Activated CD4-positive, alpha-beta T cell treated with anti-CD3 and anti-CD28 coated beads, Interleukin-2, amount 10 ng/mL, durations not matched to agents 7 days and 5 days (primary cell): Measurements from ENCODE around the gene TLK2. TPM values are rescaled to one million over a fixed set of nuclear protein-coding genes. Genes with fewer than 3 reads are reported as not detected.
"Not testable (repeated sequence)": the region's sequence is repeated elsewhere in the genome, so short reads cannot be mapped to it uniquely, and the experiment has no call there.

Experiments used
- CTCF ChIA-PET: fragments of 350-600 bp; sonication (Branson Sonifier 250); formaldehyde crosslinking; loops from one replicate; lab custom pipeline; 2021; ENCODE audit warnings: antibody characterized with exemption; lab: Charles Lee
- POLR2A ChIA-PET: fragments of 350-600 bp; sonication (Branson Sonifier 250); formaldehyde crosslinking; loops from one replicate; lab custom pipeline; 2021; ENCODE audit warnings: antibody characterized with exemption; lab: Charles Lee
- DNase-seq: peaks from one replicate; pipeline ENCODE4 v3.0.0-alpha.2; 2020
- H3K27ac Mint-ChIP-seq: one replicate; pipeline ENCODE4 v1.8.0; 2021; ENCODE audit warnings: mild to moderate bottlenecking, moderate library complexity, mixed read lengths
- H3K27me3 Mint-ChIP-seq: one replicate; pipeline ENCODE4 v1.8.0; 2021; ENCODE audit warnings: mixed read lengths
- H3K36me3 Mint-ChIP-seq: one replicate; pipeline ENCODE4 v1.8.0; 2021; ENCODE audit warnings: low read depth, mixed read lengths
- H3K4me1 Mint-ChIP-seq: one replicate; pipeline ENCODE4 v1.8.0; 2021; ENCODE audit warnings: mixed read lengths
- H3K4me3 Mint-ChIP-seq: one replicate; pipeline ENCODE4 v1.8.0; 2021; ENCODE audit warnings: mild to moderate bottlenecking, moderate library complexity, mixed read lengths
- H3K9me3 Mint-ChIP-seq: one replicate; pipeline ENCODE4 v1.8.0; 2021; ENCODE audit warnings: mixed read lengths
- total RNA-seq, 2 experiments: library from RNA; stranded (reverse); gene quantifications; one replicate each; pipeline ENCODE4 v1.2.3, GENCODE V29; 2021

TLK2 gene
- total RNA-seq, 2 experiments from 2014 or later = 43.2 to 49.2 TPM

DNA sequence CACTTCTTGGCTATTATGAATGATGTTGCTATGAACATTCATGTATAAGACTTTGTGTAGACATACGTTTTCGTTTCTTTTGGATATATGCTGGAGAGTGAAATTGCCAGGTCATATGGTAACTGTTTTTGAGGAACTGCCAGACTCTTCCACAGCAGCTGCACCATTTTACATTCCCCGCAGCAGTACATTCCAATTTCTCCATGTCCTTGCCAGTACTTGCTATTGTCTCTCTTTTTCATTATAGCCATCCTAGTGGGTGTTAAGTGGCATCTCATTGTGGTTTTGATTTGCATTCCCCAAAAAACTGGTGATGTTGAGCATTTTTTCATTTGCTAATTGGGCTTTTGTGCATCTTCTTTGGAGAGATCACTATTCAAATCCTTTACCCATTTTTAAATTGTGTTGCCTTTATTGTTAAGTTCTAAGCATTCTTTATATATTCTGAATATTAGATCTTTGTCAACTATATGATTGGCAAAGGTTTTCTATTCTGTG lies 64.7 kb downstream of the TLK2 start:
- DNase-seq, H3K27me3 Mint-ChIP-seq, POLR2A ChIA-PET, CTCF ChIA-PET, H3K4me3 Mint-ChIP-seq, H3K27ac Mint-ChIP-seq, H3K4me1 Mint-ChIP-seq, H3K9me3 Mint-ChIP-seq: not testable (repeated sequence)
- peaks cover 45% of the 10 kb centered on the region for H3K36me3 Mint-ChIP-seq

- H3K27ac Mint-ChIP-seq, CTCF ChIA-PET, H3K9me3 Mint-ChIP-seq, DNase-seq, POLR2A ChIA-PET, H3K4me1 Mint-ChIP-seq, H3K27me3 Mint-ChIP-seq, H3K4me3 Mint-ChIP-seq: not testable (repeated sequence)
- peaks cover 31% of the 10 kb centered on the region for H3K36me3 Mint-ChIP-seq
Observed at GRCh38 chr17:62546066-62546465, 67.4 kb downstream of the TLK2 start.

- H3K36me3 Mint-ChIP-seq = peaks cover 15% of the 10 kb centered on the region
Observed at GRCh38 chr17:62552851-62553659, 74.4 kb downstream of the TLK2 start.

GRCh38 chr17:62557532-62557931 lies 78.9 kb downstream of the TLK2 start:
- DNase-seq, H3K27me3 Mint-ChIP-seq, H3K9me3 Mint-ChIP-seq, H3K4me1 Mint-ChIP-seq, CTCF ChIA-PET, POLR2A ChIA-PET, H3K27ac Mint-ChIP-seq, H3K4me3 Mint-ChIP-seq: not testable (repeated sequence)
- H3K36me3 Mint-ChIP-seq = peaks cover 32% of the 10 kb centered on the region

More at GRCh38 chr17:62552851-62553659, 74.4 kb downstream of the TLK2 start:
- DNase-seq = peak; percentile 72
- CTCF ChIA-PET, H3K9me3 Mint-ChIP-seq, POLR2A ChIA-PET, H3K4me1 Mint-ChIP-seq, H3K27me3 Mint-ChIP-seq: not testable (repeated sequence)
- H3K4me3 Mint-ChIP-seq = peak overlapping the region; percentile 46
- peak overlapping the region; percentile 81 for H3K27ac Mint-ChIP-seq

DNA sequence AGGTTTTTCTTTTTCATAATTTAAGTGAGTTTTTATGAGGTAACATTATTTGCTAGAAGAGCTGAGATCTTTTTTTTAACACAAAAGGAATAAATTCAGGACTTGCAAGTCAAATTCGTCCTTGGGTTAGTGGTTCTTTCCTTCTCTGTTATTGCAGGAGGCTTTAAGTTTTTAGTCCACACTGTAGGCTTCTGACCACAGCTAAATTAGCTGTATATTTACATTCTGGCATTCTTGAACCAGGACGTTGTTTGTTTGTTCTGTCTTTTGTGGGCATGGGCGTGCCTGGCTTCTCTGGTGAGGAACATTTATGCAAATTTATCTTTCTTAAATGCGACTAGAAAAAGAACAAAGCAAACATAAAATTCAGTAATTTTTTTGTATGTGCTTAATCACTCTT lies 80.3 kb downstream of the TLK2 start:
- H3K4me3 Mint-ChIP-seq, H3K4me1 Mint-ChIP-seq, H3K9me3 Mint-ChIP-seq, H3K27me3 Mint-ChIP-seq, CTCF ChIA-PET, H3K27ac Mint-ChIP-seq, DNase-seq, POLR2A ChIA-PET: not testable (repeated sequence)
- H3K36me3 Mint-ChIP-seq = peaks cover 36% of the 10 kb centered on the region

GRCh38 chr17:62560971-62561370 lies 82.3 kb downstream of the TLK2 start:
- CTCF ChIA-PET = not testable (repeated sequence)
- peaks cover 47% of the 10 kb centered on the region for H3K36me3 Mint-ChIP-seq

DNA sequence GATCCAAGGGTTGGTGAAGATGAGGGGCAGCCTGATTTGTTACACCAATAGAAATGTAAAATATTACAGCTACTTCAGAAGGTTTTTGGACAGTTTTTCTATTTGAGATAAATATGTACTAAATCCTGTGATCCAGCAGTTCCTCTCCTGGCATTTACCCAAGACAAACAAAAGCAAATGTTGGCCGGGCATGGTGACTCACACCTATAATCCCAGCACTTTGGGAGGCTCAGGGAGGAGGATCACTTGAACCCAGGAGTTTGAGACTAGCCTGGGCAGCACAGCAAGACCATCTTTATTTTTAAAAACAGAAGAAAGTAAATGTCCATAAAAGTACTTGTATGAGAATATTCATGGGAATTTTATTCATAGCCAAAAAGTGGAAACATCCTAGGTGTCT lies 84.0 kb downstream of the TLK2 start:
- Mint-ChIP-seq H3K27ac (no peak overlapping the region), H3K4me3 (no peak overlapping the region), H3K4me1 (peaks cover 15% of the 10 kb centered on the region), H3K9me3 (peaks cover 3% of the 10 kb centered on the region), H3K27me3 (no peaks in the 10 kb centered on the region), H3K36me3 (peaks cover 50% of the 10 kb centered on the region)
- DNase-seq = no peak
- ChIA-PET POLR2A (no interaction called here), CTCF (no interaction called here)

More at GRCh38 chr17:62560971-62561370, 82.3 kb downstream of the TLK2 start:
- DNase-seq, POLR2A ChIA-PET, H3K27me3 Mint-ChIP-seq, H3K27ac Mint-ChIP-seq, H3K4me3 Mint-ChIP-seq, H3K9me3 Mint-ChIP-seq: not testable (repeated sequence)
- H3K4me1 Mint-ChIP-seq = peaks cover 14% of the 10 kb centered on the region

GRCh38 chr17:62565817-62566216 lies 87.2 kb downstream of the TLK2 start:
- H3K4me3 Mint-ChIP-seq = no peak overlapping the region
- H3K4me1 Mint-ChIP-seq = peaks cover 14% of the 10 kb centered on the region
- DNase-seq = no peak
- POLR2A ChIA-PET = no interaction called here
- H3K36me3 Mint-ChIP-seq = peaks cover 56% of the 10 kb centered on the region
- H3K9me3 Mint-ChIP-seq = peaks cover 3% of the 10 kb centered on the region
- no peak overlapping the region for H3K27ac Mint-ChIP-seq
- CTCF ChIA-PET = interaction anchor here (0.6 to 0.9 kb wide), 2 partner anchors 836 to 1498 kb away, joined by 3 read pairs; no protein-coding TSS in a partner anchor
- H3K27me3 Mint-ChIP-seq = no peaks in the 10 kb centered on the region

- H3K36me3 Mint-ChIP-seq = peaks cover 51% of the 10 kb centered on the region
- H3K27ac Mint-ChIP-seq = no peak overlapping the region
Observed at GRCh38 chr17:62566996-62567578, 88.5 kb downstream of the TLK2 start.

GRCh38 chr17:62572488-62572887 lies 93.9 kb downstream of the TLK2 start:
- H3K27ac Mint-ChIP-seq = no peak overlapping the region
- no peaks in the 10 kb centered on the region for H3K27me3 Mint-ChIP-seq
- H3K4me1 Mint-ChIP-seq = peaks cover 6% of the 10 kb centered on the region
- CTCF ChIA-PET = interaction anchor here (0.7 to 1.4 kb wide), 2 partner anchors 12 to 237 kb away, joined by 4 read pairs; no protein-coding TSS in a partner anchor
- no peak overlapping the region for H3K4me3 Mint-ChIP-seq
- no peak for DNase-seq
- POLR2A ChIA-PET = no interaction called here
- H3K36me3 Mint-ChIP-seq = peaks cover 45% of the 10 kb centered on the region
- no peaks in the 10 kb centered on the region for H3K9me3 Mint-ChIP-seq

More at GRCh38 chr17:62566996-62567578, 88.5 kb downstream of the TLK2 start:
- Mint-ChIP-seq H3K4me3 (no peak overlapping the region), H3K4me1 (peaks cover 14% of the 10 kb centered on the region), H3K27me3 (no peaks in the 10 kb centered on the region), H3K9me3 (peaks cover 3% of the 10 kb centered on the region)
- POLR2A ChIA-PET = no interaction called here
- DNase-seq = no peak
- CTCF ChIA-PET = no interaction called here

- Mint-ChIP-seq H3K27ac (peak overlapping the region; percentile 58), H3K27me3 (no peaks in the 10 kb centered on the region), H3K9me3 (no peaks in the 10 kb centered on the region), H3K4me1 (peaks cover 6% of the 10 kb centered on the region), H3K36me3 (peaks cover 45% of the 10 kb centered on the region), H3K4me3 (no peak overlapping the region)
- DNase-seq = no peak
- CTCF ChIA-PET = interaction anchor here (1.4 kb wide), 1 partner anchor 12 kb away, joined by 4 read pairs; no protein-coding TSS in a partner anchor
- POLR2A ChIA-PET = no interaction called here
Observed at GRCh38 chr17:62572888-62573401, 94.3 kb downstream of the TLK2 start.

DNA sequence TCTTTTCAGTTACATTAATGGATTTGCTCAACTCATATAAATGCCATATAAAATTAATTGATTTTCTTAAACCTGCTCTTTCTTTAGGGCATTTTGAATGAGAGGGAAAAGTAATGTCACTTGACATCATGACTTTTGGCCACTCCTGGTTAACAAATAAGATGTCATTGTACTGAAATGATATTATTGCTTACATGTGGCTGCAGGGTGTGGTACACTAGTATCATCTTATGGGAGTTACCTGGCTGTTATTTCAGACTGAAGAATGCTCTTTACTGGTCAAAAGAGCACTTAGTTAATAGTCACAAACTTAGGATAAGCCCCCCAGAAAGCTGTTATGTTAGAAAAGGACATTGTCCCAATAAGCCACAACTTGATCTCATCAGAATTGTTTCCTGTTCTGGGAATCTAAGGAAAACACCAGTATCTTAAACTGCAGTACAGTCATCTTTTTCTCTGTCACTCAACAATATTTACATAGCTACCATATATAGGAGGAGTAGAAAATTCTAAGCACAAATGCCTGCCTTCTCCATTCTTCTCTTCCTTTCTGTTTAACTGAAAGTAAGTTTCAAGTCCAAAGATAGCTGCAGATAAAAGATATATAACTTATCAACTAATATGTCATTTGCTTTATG lies 95.0 kb downstream of the TLK2 start:
- ChIA-PET POLR2A (no interaction called here), CTCF (interaction anchor here (1.2 to 1.4 kb wide), 2 partner anchors 11 to 38 kb away, joined by 3 to 4 read pairs; no protein-coding TSS in a partner anchor)
- no peak overlapping the region for H3K4me3 Mint-ChIP-seq
- H3K27ac Mint-ChIP-seq = no peak overlapping the region
- H3K27me3 Mint-ChIP-seq = no peaks in the 10 kb centered on the region
- H3K4me1 Mint-ChIP-seq = peaks cover 6% of the 10 kb centered on the region
- no peaks in the 10 kb centered on the region for H3K9me3 Mint-ChIP-seq
- H3K36me3 Mint-ChIP-seq = peaks cover 48% of the 10 kb centered on the region
- no peak for DNase-seq
